GM18907 (cell line): ENCODE results near the gene CACNA1I.

Experiments used
- ATAC-seq: cut with Tn5 transposase; IDR thresholded peaks from one replicate; pipeline ENCODE4 v1.9.1; 2021; ENCODE audit warnings: mild to moderate bottlenecking, moderate library complexity; ENCODE audit not compliant: unreplicated experiment

Gene CACNA1I

DNA sequence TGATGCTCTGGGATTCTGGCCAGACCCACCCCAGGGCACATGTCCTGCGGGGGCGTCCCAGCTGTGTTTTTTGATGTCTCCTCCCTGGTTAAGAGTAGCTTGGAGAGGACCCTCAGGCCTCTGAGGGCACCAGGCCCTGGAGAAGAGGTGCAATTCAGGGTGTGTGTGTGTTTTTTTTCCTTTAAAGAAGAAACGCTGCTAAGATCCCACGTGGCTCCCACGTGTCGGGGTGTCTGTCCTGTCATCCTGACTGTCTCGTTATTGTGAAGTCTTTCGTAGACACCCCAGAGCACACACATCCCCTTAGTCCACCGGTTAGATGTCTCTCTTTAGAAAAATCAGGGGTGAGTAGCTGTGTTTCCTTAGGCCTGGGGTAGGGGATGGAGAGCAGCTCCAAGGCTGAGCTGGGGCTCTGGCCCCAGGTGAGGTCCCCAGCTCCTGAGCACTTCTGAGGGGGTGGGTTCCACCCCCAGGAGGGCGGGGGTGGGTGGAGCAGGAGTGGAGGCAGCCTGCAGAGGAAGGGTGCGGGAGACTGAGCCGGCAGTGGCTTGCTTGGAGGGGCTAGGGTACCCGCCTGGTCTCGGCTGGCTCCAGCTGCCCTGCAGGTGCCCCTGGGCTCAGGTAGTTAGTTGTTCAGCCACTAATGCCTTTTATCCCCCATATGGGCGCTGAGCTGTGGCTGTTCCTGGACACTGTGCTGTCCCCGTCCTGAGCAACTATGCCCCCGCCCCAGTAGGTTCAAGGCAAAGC lies 116.4 kb downstream of the CACNA1I start:
- ATAC-seq: no peak

DNA sequence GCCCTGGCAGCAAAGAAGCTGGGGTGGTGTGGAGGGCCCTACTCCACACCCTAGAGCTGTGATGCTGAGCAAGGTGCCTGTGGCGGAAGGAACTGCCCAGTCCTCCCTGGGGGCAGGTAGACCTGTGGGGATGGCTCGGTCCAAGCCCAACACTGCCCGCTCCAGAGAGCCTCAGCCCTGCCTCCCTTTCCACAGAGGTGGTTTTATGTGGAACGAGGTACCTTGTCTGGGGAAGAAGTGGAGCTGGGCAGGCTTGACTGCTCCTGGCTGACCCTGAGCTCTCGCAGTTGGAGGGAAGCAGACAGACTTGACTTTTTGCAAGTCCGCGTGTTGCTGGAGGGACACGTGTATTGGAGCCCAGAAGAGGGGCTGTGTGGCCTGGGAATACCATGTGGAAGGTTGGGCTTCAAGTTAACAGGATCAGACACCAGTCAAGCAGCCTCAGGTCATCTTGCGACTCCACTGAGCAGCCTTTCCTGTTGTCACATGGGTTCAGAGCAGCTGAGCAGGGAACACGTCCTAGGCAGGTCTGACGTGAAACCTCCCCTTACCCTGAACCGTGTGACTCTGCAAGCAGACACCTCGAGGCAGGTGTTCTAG lies 117.7 kb downstream of the CACNA1I start:
- ATAC-seq: no peak

GRCh38 chr22:39689421-39689820 lies 118.9 kb downstream of the CACNA1I start:
- ATAC-seq: no peak

DNA sequence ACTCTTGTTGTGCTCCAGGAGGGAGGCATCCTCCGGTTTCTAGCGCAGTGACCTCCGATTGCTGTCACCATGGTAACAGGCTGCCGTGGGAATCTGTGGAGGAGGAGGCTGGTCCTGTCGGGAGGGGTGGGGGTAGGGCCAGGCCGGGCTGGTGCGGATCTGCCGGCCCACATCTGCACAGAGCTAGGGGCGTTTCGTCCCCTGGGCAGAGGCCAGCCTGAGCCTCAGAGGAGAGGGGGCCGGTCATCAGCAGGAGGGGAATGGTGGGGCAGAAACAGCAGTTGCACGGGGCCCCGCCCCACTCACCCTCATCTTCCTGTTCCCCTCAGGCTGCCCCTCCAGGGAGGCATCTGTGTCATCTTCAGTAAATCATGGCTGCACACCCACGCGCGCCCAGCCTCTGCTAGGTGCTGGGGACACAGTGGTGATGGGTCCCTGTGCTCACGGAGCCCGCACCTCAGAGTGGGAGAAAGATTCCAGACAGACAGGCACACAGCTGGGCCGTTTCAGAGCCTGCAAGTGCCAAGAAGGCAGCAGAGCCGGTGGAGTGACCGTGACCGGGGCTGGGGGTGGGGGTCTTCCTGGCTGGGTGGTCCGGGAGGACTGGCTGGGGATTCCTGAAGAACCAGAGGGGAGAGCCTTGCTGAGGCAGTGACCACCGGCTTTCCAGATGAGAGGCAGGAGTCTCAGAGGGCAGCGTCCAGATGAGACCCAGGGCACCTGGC lies 120.5 kb downstream of the CACNA1I start:
- no peak for ATAC-seq

DNA sequence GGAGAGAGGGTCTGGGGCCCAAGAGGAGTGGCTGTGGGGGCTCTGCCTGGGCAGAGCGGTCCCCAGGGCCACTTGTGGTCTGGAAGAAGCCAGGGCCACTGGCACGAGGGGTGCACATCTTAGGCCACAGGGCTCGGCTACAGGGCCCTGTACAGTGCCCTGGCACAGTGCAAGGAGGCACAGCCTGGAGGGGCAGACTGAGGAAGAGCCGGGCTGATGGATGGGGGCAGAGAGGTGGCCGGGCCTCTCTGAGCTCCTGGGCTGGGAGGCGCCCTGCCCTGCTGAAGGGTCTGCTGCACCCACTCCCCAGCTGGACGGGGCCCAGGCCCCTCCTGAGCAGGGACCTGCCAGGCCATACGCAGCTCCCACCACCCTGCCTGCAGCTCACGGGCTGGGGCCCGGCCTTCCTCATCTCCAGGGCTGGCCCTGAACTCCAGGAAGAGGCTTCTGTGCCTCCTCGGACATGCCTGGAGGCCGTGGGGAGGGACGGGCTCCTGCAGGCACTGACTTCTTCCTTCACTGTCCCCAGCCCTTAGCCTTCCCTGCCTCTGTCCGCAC lies 123.5 kb downstream of the CACNA1I start:
- ATAC-seq: no peak

GRCh38 chr22:39697790-39698430 lies 127.4 kb downstream of the CACNA1I start:
- no peak for ATAC-seq

- ATAC-seq: no peak
These were observed 129.2 kb downstream of the CACNA1I start for GRCh38 chr22:39699631-39700360.

DNA sequence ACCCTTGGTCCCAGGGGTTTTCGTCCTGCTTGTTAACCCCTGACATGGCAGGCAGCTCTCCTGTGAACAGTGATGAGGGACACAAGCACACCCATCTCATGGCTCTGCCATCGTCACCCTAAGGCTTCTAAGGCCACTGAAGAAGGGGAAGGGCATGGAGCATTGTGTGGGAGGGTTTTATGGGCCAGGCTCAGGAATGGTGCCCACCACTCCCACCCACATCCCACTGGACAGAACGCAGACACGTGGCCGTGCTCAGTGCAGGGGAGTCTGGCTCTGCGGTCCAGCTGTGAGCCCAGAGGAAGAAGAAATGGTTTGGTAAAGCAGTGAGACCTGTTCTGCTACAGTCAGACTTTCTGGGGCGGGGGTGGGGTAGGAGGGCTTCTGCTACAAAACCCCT lies 130.0 kb downstream of the CACNA1I start:
- ATAC-seq: no peak

- ATAC-seq: no peak
These were observed 132.5 kb downstream of the CACNA1I start for GRCh38 chr22:39703091-39703490.

DNA sequence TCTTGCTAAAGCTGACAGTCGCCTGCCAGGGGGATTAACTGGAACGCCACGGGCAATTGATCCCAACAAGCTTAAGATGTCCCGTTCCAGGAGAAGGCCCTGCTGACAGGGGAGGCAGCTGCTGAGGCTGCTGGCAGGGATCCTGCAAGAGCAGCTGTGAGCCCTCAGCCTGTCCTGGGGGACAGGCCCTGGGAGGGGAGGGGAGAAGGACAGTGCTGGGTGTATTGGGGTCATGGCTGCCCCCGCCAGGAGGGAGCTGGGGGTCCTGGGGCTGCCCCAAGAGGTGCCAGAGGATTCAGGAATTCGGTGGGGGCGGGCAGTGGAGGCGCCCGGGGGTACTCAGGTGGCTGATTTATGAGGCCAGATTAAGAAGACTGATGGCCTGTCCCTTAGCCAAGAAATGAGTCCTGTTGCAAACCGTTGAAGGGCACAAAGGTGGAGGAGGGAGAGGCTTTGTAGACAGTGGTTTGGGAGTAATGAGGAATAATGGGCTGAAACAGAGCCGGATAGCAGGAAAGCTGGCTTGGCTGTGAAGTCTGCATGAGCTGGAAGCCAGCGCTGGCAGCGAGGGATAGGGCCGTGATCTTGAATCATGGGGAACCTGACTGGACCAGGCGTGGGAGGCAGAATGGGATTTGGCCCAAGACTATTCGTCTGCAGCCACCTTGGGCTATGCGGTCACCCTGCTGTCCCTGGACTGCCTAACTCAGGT lies 133.5 kb downstream of the CACNA1I start:
- no peak for ATAC-seq

DNA sequence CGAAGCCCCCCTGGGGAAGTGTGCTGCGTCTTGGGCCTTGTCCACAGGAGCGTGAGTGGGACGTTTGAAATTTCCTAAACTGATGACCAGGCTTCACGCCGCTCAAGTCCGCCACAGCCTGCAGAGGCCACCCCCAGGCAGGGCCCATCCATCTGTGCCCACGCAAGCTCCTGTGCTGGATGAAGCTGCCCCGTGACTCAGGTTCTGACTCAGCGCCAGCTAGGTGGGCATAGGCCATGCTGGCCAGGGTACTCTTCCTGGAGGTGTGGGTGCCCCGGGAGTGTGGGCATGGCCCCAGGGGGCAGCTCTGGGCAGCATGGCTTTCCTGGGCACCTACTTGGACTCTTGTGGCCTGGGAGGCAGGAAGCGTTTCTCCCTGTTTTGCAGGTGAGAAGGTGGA lies 134.8 kb downstream of the CACNA1I start:
- no peak for ATAC-seq

DNA sequence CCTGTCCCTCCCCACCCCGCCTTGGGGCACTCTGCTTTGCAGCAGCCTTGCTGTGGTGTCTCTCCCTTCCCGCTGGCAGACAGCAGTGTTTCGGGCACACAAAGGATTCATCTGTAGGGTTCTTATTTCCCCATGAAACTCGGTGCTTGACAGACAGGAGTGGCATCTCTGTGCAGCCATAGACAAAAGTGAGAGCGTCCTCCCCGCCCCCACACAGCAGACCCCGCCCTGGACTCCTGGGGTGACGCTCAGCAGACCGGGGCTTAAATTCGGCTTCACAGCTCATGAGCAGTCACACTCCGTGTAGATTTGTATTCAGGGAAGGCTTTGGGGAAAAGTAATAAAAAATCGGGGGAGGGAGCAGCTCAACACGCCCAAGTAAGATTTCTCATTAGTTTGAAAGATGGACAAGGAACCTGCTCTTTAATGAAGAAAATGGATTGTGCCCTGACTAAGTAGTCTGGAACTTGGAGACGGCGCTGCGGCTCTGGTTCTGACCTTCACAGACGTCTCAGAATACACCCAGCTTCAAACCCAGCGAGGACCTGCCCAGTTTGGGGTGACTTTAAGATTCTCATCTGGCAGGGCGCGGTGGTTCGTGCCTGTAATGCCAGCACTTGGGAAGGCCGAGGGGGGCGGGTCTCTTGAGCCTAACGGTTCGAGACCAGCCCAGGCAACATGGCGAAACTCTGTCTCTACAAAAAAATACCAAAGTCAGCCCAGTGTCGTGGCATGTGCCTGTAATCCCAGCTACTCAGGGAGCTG lies 136.0 kb downstream of the CACNA1I start:
- no peak for ATAC-seq

GRCh38 chr22:39707351-39707750 lies 136.8 kb downstream of the CACNA1I start:
- no peak for ATAC-seq

- ATAC-seq: no peak
These were observed 137.3 kb downstream of the CACNA1I start for GRCh38 chr22:39707816-39708215.

- ATAC-seq: no peak
These were observed 140.0 kb downstream of the CACNA1I start for GRCh38 chr22:39710380-39711150.

DNA sequence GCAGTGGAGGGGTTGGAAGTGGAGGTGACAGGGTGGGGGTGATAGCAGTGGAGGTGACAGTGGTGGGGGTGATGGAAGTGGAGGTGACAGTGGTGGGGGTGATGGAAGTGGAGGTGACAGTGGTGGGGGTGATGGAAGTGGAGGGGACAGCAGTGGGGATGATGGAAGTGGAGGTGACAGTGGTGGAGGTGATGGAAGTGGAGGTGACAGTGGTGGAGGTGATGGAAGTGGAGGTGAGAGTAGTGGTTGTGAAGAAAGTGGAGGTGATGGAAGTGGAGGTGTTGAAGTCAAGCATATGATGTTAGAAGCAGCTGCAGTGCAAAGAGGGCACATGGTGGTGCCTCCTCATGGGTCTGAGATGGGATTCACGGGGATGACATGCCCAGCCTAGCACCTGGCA lies 141.5 kb downstream of the CACNA1I start:
- ATAC-seq: no peak

GRCh38 chr22:39712751-39713525 lies 142.4 kb downstream of the CACNA1I start:
- no peak for ATAC-seq

- no peak for ATAC-seq
These were observed 143.3 kb downstream of the CACNA1I start for GRCh38 chr22:39713799-39714290.
